ENCODE measurements around the gene LRPAP1. TPM values are rescaled to one million over a fixed set of nuclear protein-coding genes. Genes with fewer than 3 reads are reported as not detected.
"Not testable (repeated sequence)": the region's sequence is repeated elsewhere in the genome, so short reads cannot be mapped to it uniquely, and the experiment has no call there.

The LRPAP1 gene
- total and polyA plus RNA-seq, 10 of the 15 experiments (the other 5 are each of a cell fraction or from before 2014, with no cell fraction given): 1.0 to 100 (median 51.1) TPM

- TF ChIP-seq KLF5 (IDR thresholded peaks at IDR 0.05; ENCODE audit: partially characterized antibody) (no peak), ATF3 (IDR thresholded peaks at IDR 0.05; ENCODE audit: borderline replicate concordance, extremely low read depth, low read depth, low read length) (no peak)
Observed at GRCh38 chr4:3512279-3512678, 19.9 kb downstream of the LRPAP1 start (continued).

GRCh38 chr4:3511601-3512000 is 20.6 kb downstream of the LRPAP1 start:
- BruUV-seq (replicated peaks); H3K27ac ChIP-seq (ENCODE audit: control insufficient read depth, insufficient read depth); DNase-seq (ENCODE audit: low read depth, low spot score); POLR2A ChIA-PET; H3K4me1 ChIP-seq (ENCODE audit: control insufficient read depth, insufficient read depth, low read length); H3K79me2 ChIP-seq (ENCODE audit: control insufficient read depth, insufficient read depth, low read length); intact Hi-C loops (cut with micrococcal nuclease; ENCODE audit: unreplicated experiment); H3K4me2 ChIP-seq (ENCODE audit: control insufficient read depth, insufficient read depth); H3K4me3 ChIP-seq; H2AFZ ChIP-seq (ENCODE audit: control insufficient read depth, low read depth, low read length); SMC1A ChIA-PET (ENCODE audit: uncharacterized antibody, unreplicated experiment); in situ Hi-C loops (cut with MboI); H3K27me3 ChIP-seq (replicated peaks in 1 of 2; ENCODE audit: control insufficient read depth in 2 of 2, insufficient read depth in 2 of 2, low read length in 1 of 2); RAD21 ChIA-PET (ENCODE audit: unreplicated experiment); ATAC-seq; FAIRE-seq; CTCF ChIA-PET; H3K9ac ChIP-seq (ENCODE audit: control insufficient read depth, insufficient read depth, low read length); H3K9me3 ChIP-seq (replicated peaks; ENCODE audit: control insufficient read depth, insufficient read depth, low read length); H4K20me1 ChIP-seq (ENCODE audit: control insufficient read depth, insufficient read depth): not testable (repeated sequence)
- H3K36me3 ChIP-seq (ENCODE audit: control insufficient read depth in 2 of 2, insufficient read depth in 2 of 2, low read length in 1 of 2): peaks cover 7 to 22% of the 10 kb centered on the region in 2 experiments
- 94% methylated on average over 12 of the region's 27 CpGs for WGBS (ENCODE audit: insufficient coverage, insufficient replicate concordance, low lambda C conversion rate, missing lambda C conversion rate)

GRCh38 chr4:3511187-3511586 is 21.0 kb downstream of the LRPAP1 start:
- no peaks in the 10 kb centered on the region; the same call in 1 of the 2 replicates for H4K20me1 ChIP-seq (ENCODE audit: control insufficient read depth, insufficient read depth)
- TF ChIP-seq ZBTB33 (IDR thresholded peaks at IDR 0.05) (no peak), ZNF207 (IDR thresholded peaks at IDR 0.05; ENCODE audit: borderline replicate concordance) (no peak), EZH2 (IDR thresholded peaks at IDR 0.05; ENCODE audit: borderline replicate concordance, control insufficient read depth, low read depth, low read length) (no peak), MAX (IDR thresholded peaks at IDR 0.05; ENCODE audit: low read depth, low read length) (no peak), ELK1 (IDR thresholded peaks at IDR 0.05; ENCODE audit: low read depth, low read length) (no peak), MTA3 (IDR thresholded peaks at IDR 0.05; ENCODE audit: borderline replicate concordance, low read length) (no peak)
- RAD21 ChIA-PET (ENCODE audit: unreplicated experiment): no interaction called here
- SMC1A ChIA-PET (ENCODE audit: uncharacterized antibody, unreplicated experiment): no interaction called here
- no peaks in the 10 kb centered on the region for H3K4me1 ChIP-seq (ENCODE audit: control insufficient read depth, insufficient read depth, low read length)
- no peak for FAIRE-seq
- CTCF ChIA-PET: no interaction called here
- no peak overlapping the region for H3K4me3 ChIP-seq
- H3K9ac ChIP-seq (ENCODE audit: control insufficient read depth, insufficient read depth, low read length): no peak overlapping the region
- H3K27me3 ChIP-seq (replicated peaks in 1 of 2; ENCODE audit: control insufficient read depth in 2 of 2, insufficient read depth in 2 of 2, low read length in 1 of 2): no peaks in the 10 kb centered on the region
- no peak for ATAC-seq
- no peaks in the 10 kb centered on the region for H3K79me2 ChIP-seq (ENCODE audit: control insufficient read depth, insufficient read depth, low read length)
- no peaks in the 10 kb centered on the region for H3K9me3 ChIP-seq (replicated peaks; ENCODE audit: control insufficient read depth, insufficient read depth, low read length)
- WGBS (ENCODE audit: insufficient coverage, insufficient replicate concordance, low lambda C conversion rate, missing lambda C conversion rate): 99% methylated on average over 6 of the region's 6 CpGs
- no peak overlapping the region for H3K4me2 ChIP-seq (ENCODE audit: control insufficient read depth, insufficient read depth)
- DNase-seq (ENCODE audit: low read depth, low spot score): no peak
- H3K27ac ChIP-seq (ENCODE audit: control insufficient read depth, insufficient read depth): no peak overlapping the region
- in situ Hi-C loops (cut with MboI) (no loop called here), intact Hi-C loops (cut with micrococcal nuclease; ENCODE audit: unreplicated experiment) (no loop called here)
- H2AFZ ChIP-seq (ENCODE audit: control insufficient read depth, low read depth, low read length): no peak overlapping the region
- H3K36me3 ChIP-seq (ENCODE audit: control insufficient read depth in 2 of 2, insufficient read depth in 2 of 2, low read length in 1 of 2): peaks cover 7 to 22% of the 10 kb centered on the region in 2 experiments
- BruUV-seq (replicated peaks): no TSS peak
- POLR2A ChIA-PET: no interaction called here

All from GM12878 (cell line).